ENCODE data around the gene ARSD.

DNA sequence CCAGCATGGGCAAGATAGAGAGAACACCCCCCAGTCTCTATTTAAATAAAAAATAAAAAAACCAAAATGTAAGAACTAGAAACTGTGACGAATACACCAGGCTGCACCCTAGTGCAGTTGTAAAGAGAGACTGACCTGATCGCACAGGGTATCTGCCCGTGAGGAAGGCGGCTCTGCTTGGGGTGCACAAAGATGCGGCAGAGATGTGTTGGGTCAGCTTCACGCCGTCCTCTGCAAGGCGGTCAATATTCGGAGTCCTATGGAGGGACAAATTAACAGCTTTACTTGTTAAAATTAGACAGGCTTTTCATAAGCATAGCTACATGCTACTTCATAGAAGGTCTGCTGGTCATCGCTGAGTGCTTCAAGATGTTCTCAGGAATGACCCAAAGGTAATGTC lies 26.1 kb upstream of the ARSD start:
- TF ChIP-seq CTCF (IDR thresholded peaks at IDR 0.05) (no peak), POLR2A (IDR thresholded peaks at IDR 0.05) (no peak)
